ENCODE results near the gene ANO3. TPM values are rescaled to one million over a fixed set of nuclear protein-coding genes. Genes with fewer than 3 reads are reported as not detected.

Gene ANO3
- total RNA-seq, 1 experiment from 2014 or later, result not detected

DNA sequence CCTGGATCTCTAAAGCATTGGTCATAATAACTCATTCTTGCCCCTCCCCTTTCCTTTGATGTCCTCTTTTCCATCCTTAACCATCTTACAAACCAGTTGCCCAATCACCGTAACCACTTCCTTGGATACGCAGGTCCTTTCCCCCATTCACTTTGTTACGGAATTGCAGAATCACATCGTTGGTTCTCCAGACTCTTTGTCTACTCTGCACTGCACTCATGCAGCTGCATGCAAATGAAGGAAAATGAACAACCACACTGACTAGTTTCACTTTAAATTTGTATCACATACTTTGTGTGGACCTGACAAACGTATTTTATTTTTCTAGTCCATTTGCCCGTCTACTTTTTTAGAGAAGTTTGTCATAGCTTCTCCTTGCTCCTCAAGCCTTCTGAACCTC is 320.0 kb downstream of the ANO3 start:
- no peak for DNase-seq (ENCODE audit: low read depth)
- in situ Hi-C loops (cut with HindIII; ENCODE audit: low pct_unique_long_range_greater_than_20kb, low sequenced_read_pairs), result no loop called here

DNA sequence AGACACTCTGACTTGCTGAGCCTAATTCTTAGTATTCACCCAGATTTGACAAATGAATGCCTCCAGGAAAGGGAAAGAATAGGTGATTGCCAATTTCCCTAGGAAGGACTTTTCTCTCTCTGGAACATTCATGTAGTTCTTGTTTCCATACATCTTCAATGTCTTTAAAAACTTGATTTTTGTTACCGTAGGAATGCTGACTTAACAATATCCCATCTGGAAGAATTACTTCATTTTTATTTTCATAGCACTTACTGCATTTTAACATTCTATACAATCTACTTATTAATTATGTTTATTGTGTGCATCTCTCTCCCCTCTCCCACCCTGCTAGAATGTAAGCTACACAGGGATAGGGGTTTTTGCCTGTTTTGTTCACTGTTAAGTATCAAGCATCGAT is 323.4 kb downstream of the ANO3 start:
- DNase-seq (ENCODE audit: low read depth), result no peak
- in situ Hi-C loops (cut with HindIII; ENCODE audit: low pct_unique_long_range_greater_than_20kb, low sequenced_read_pairs), result no loop called here

GRCh38 chr11:26662916-26663315 is 331.0 kb downstream of the ANO3 start:
- no peak for DNase-seq (ENCODE audit: low read depth)
- in situ Hi-C loops (cut with HindIII; ENCODE audit: low pct_unique_long_range_greater_than_20kb, low sequenced_read_pairs), result no loop called here

DNA sequence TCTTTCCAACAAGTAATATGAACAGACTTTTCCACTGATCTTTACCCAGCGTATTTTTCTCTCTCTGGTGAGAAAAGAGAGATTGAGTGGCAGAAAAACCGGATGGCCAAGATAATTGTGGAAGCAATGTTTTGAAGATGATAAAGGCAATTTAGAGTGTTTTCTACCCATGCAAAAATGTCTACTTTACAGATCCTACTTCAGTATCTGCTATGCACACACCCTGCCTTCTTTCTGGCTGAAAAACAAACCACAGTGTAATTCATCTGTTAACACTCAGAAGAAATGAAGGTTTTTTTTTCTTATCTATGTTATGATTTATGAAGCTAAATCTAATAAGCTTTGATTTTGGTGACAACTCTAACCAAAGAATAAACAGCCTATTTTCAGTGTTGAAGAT is 333.1 kb downstream of the ANO3 start:
- in situ Hi-C loops (cut with HindIII; ENCODE audit: low pct_unique_long_range_greater_than_20kb, low sequenced_read_pairs), result no loop called here
- DNase-seq (ENCODE audit: low read depth), result no peak

- in situ Hi-C loops (cut with HindIII; ENCODE audit: low pct_unique_long_range_greater_than_20kb, low sequenced_read_pairs), result no loop called here
- no peak for DNase-seq (ENCODE audit: low read depth)
Measured at GRCh38 chr11:26665946-26666345, 334.0 kb downstream of the ANO3 start.

- no peak for DNase-seq (ENCODE audit: low read depth)
- in situ Hi-C loops (cut with HindIII; ENCODE audit: low pct_unique_long_range_greater_than_20kb, low sequenced_read_pairs), result no loop called here
Measured at GRCh38 chr11:26675233-26675928, 343.5 kb downstream of the ANO3 start.

GRCh38 chr11:26676641-26677040 is 344.7 kb downstream of the ANO3 start:
- no peak for DNase-seq (ENCODE audit: low read depth)
- in situ Hi-C loops (cut with HindIII; ENCODE audit: low pct_unique_long_range_greater_than_20kb, low sequenced_read_pairs), result no loop called here

GRCh38 chr11:26677566-26677965 is 345.6 kb downstream of the ANO3 start:
- DNase-seq (ENCODE audit: low read depth), result no peak
- in situ Hi-C loops (cut with HindIII; ENCODE audit: low pct_unique_long_range_greater_than_20kb, low sequenced_read_pairs), result no loop called here

DNA sequence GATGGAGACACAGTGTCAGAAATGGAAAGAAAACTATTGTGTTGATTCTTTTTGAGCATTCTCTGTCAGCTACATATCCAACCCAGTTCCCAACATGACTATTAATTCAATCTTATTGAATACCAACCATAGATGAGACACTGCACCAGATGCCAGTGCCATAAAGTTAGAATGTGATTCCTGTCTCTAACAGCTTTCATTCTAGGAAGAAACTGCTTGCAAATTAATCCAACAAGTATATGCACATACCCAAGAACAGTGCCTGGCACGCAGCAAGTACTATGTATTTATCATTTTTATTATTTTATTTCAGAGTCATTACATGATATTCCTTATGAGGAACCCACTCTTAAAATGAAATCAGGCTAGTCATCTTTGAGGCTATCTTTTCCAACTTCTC is 355.4 kb downstream of the ANO3 start:
- DNase-seq (ENCODE audit: low read depth), result no peak
- in situ Hi-C loops (cut with HindIII; ENCODE audit: low pct_unique_long_range_greater_than_20kb, low sequenced_read_pairs), result no loop called here

DNA sequence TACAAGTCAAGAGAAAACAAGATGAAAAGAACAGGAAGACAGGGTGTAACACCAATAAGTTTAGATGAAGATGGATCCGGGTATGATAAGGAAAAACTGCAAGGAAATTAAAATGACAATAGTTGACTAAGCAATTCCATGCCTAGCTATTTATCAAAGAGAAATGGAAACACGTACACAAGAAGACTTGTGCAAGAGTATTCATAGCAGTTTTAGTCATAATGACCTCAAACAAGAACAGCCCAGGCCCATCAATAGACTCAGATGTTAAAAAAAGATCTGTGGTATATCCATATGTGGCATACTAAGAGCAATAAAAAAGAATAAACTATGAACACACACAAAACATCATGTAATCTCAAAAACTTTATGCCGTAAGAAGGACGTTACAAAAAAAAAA is 356.8 kb downstream of the ANO3 start:
- in situ Hi-C loops (cut with HindIII; ENCODE audit: low pct_unique_long_range_greater_than_20kb, low sequenced_read_pairs), result no loop called here
- DNase-seq (ENCODE audit: low read depth), result no peak

- in situ Hi-C loops (cut with HindIII; ENCODE audit: low pct_unique_long_range_greater_than_20kb, low sequenced_read_pairs), result no loop called here
- DNase-seq (ENCODE audit: low read depth), result no peak
Measured at GRCh38 chr11:26696330-26696729, 364.4 kb downstream of the ANO3 start.

GRCh38 chr11:26698224-26698623 is 366.3 kb downstream of the ANO3 start:
- DNase-seq (ENCODE audit: low read depth), result no peak
- in situ Hi-C loops (cut with HindIII; ENCODE audit: low pct_unique_long_range_greater_than_20kb, low sequenced_read_pairs), result no loop called here

GRCh38 chr11:26700574-26701235 is 368.8 kb downstream of the ANO3 start:
- DNase-seq (ENCODE audit: low read depth), result no peak
- in situ Hi-C loops (cut with HindIII; ENCODE audit: low pct_unique_long_range_greater_than_20kb, low sequenced_read_pairs), result no loop called here

DNA sequence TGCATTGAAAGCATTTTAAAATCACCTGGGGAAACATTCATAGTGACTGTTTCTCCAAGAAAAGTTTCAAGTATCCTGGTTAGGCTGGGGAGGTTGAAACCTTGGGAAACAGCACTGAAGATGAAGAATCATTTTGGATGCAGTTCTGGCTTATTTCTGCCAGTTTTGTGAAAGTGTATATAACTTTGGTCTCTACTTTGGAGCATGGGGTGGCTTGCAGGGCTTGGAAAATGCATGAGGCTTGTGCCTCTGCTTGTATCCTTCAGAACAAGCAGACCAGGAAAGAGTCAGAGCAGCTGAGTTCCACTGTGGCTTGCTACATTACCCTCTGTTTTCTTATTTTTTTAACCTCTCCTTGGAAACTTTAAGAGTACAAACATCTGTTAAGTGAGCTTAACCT is 370.5 kb downstream of the ANO3 start:
- in situ Hi-C loops (cut with HindIII; ENCODE audit: low pct_unique_long_range_greater_than_20kb, low sequenced_read_pairs), result no loop called here
- DNase-seq (ENCODE audit: low read depth), result no peak

DNA sequence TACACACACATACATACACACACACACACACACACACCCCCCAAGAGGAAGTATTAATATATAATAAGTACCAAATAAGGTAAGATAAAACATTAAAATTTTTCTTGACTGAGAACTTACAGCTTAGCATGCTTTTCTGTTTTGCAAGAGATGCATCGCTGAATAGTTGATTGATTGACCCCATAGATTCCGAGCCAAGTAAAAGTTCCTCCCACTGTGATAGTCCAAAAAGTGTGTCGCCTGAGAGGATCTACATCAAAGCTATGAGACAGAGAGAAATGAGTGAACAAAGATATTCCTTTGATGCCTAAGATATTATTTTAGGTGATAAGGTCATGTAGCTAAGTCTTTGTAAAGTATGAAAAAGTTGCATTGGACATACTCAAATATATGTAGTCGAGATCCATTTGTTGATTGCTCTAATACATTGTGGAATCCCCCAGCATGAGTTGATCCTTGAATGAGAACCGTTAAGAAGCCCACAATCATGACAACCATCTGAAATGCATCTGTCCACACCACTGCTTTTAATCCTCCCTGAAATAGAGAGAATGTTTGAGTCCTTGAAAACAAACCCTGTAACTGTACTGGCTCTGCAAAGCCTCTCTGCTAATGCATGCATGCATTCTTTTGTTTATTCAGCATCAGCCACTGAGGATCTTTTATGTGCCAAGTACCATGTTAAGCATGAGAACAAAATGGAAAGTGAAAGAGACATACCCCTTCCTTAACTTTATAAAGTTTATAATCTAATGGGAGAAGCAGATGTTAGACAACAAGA is 371.7 kb downstream of the ANO3 start:
- no peak for DNase-seq (ENCODE audit: low read depth)
- in situ Hi-C loops (cut with HindIII; ENCODE audit: low pct_unique_long_range_greater_than_20kb, low sequenced_read_pairs), result no loop called here

- in situ Hi-C loops (cut with HindIII; ENCODE audit: low pct_unique_long_range_greater_than_20kb, low sequenced_read_pairs), result no loop called here
- no peak for DNase-seq (ENCODE audit: low read depth)
Measured at GRCh38 chr11:26704249-26704648, 372.3 kb downstream of the ANO3 start.

- no peak for DNase-seq (ENCODE audit: low read depth)
- in situ Hi-C loops (cut with HindIII; ENCODE audit: low pct_unique_long_range_greater_than_20kb, low sequenced_read_pairs), result no loop called here
Measured at GRCh38 chr11:26706181-26706580, 374.3 kb downstream of the ANO3 start.

DNA sequence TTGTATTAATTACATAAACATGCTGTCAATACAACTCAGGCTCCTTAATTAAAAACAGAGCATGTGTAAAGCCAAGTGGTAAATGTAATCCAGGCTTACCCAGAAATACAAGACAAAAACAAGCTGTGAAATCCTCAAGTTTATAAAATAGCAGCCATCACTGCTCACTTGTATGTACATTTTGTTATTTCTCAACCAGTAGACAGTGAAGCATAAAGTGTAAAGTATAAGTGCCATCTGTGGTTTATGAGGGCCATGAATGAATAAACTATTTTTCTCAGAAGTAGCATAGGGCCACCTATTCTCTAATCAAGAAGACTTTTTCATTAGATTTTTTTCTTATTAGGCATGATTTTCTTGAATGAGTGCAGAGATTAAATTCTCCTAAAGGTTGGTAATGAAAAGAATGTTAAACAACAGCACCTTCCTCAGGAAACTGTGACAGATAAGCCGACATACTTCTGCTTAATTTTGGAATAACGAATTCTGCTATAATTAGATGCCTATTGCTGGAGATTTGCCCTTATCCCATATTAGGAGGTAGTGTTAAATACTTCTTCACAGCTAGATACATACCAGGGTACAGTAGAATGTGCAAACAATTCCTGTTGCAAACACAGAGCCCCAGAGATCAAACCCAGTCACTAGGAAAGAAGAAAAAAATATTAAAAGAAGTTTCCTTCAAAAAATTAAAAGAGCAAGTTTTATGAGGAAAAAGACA is 377.0 kb downstream of the ANO3 start:
- no peak for DNase-seq (ENCODE audit: low read depth)
- in situ Hi-C loops (cut with HindIII; ENCODE audit: low pct_unique_long_range_greater_than_20kb, low sequenced_read_pairs), result no loop called here

GRCh38 chr11:26710489-26710888 is 378.6 kb downstream of the ANO3 start:
- in situ Hi-C loops (cut with HindIII; ENCODE audit: low pct_unique_long_range_greater_than_20kb, low sequenced_read_pairs), result no loop called here
- DNase-seq (ENCODE audit: low read depth), result no peak

Data from Caki2 (cell line).